Measurements from ENCODE around the gene DOK4.
A peak's percentile ranks its signal among the peaks of the same experiment; 100 is the strongest.
"Not testable (repeated sequence)": the region's sequence is repeated elsewhere in the genome, so short reads cannot be mapped to it uniquely, and the experiment has no call there.

The DOK4 gene

DNA sequence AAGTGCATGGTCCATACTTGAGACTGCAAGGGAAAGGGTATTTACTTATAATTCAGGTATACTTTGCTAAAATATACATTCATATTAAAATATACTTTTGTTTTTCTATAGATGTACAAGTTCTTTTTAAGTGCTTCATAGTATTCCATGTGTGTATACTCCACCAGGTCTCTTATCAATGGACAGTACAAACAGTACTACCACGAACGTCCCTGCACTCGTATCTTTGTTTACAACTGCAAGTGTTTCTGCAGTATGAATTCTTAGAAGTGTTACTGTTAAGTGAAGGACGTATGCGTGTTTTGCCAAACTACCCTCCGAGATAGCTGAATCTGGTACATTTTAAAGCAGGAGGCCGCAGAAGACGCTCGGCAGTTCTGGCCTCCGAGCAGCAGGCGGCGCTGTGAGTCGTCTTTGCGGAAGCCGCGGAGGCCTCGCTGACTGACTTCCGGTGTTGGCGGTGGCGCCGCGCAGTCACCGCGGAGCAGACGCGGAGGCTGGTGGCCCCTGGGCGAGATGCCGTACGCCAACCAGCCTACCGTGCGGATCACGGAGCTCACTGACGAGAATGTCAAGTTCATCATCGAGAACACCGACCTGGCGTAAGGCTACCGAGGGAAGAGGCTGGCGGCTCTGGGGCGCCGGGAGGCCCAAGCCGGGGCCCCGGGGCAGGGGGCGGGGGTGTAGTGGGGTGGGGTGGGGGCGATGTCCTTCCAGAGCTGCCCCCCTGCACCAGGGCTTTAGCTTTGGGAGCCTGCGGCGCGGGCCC is 23.9 kb downstream of the DOK4 start, which contains the start of gene POLR2C:
Gene POLR2C (plus strand): TSS at position 471 of the 769 bp plus-strand sequence. CDS start 46 bp downstream, at position 517.
- TF ChIP-seq, protein P1, sequence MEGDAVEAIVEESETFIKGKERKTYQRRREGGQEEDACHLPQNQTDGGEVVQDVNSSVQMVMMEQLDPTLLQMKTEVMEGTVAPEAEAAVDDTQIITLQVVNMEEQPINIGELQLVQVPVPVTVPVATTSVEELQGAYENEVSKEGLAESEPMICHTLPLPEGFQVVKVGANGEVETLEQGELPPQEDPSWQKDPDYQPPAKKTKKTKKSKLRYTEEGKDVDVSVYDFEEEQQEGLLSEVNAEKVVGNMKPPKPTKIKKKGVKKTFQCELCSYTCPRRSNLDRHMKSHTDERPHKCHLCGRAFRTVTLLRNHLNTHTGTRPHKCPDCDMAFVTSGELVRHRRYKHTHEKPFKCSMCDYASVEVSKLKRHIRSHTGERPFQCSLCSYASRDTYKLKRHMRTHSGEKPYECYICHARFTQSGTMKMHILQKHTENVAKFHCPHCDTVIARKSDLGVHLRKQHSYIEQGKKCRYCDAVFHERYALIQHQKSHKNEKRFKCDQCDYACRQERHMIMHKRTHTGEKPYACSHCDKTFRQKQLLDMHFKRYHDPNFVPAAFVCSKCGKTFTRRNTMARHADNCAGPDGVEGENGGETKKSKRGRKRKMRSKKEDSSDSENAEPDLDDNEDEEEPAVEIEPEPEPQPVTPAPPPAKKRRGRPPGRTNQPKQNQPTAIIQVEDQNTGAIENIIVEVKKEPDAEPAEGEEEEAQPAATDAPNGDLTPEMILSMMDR (IDR thresholded peaks at IDR 0.05; ENCODE audit: low read depth, low read length, missing control alignments): peak; percentile 81
- DNase-seq (ENCODE audit: low read depth): peak; percentile 68
- in situ Hi-C loops (cut with HindIII; ENCODE audit: low sequenced_read_pairs): no loop called here
- H3K4me3 ChIP-seq (ENCODE audit: low read depth, low read length): peak within 1 kb of the TSS; percentile 91

DNA sequence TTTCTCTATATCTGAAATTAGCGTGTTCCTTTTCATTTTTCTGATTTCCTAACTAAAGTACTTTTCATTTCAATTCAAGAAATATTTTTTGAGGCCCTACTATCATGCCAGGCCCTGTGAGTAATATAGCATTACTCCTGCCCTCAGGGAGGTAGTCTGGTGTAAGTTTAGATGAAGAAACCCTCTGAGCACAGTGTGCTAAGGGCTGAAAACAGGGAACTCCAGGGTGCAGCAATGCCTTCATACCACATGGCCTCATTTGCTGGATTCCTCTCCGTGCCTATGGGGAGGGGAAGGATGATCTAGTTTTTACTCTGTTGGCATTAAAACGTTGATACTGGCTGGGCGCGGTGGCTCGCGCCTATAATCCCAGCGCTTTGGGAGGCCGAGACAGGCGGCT is 34.3 kb downstream of the DOK4 start:
- DNase-seq (ENCODE audit: low read depth): no peak
- in situ Hi-C loops (cut with HindIII; ENCODE audit: low sequenced_read_pairs): no loop called here
- H3K4me3 ChIP-seq (ENCODE audit: low read depth, low read length): no peak overlapping the region
- TF ChIP-seq, protein P1 (IDR thresholded peaks at IDR 0.05; ENCODE audit: low read depth, low read length, missing control alignments): no peak

DNA sequence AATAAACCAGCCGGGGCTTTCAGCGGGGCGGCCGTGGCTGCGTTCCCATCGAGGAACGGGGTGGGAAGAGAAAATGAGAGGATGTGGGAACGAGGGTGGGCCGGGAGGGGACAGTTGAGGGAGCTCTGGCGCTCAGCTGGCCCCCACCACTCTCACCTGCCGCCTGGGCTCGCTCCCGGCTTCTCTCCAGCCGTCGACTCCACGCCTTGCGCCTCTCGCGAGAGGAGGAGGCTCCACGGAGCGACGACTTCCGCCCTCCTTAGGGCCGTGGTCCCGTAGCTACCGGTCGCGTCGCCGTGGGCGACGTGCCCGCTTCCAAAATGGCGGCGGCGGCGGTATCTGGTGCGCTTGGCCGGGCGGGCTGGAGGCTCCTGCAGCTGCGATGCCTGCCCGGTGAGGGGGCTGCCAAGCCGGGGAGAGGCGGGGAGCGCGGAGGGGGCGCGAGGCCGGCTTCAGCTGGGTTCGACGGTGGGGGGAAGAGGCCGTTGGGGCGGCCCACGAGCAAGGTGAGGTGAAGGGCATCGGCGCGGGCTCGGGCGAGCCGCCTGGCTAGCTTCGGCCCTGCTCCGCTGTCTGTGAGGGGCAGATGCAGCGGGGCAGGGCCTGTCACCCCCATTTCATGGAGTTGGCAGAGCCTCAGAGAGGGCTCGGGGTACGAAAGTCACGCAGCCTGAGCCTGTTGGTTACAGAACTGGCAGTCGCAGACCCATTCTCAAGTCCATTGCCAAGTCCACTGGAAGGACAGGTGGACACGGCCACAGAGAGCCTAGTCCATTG is 38.9 kb downstream of the DOK4 start, which contains the start of the genes CIAPIN1 and COQ9:
Gene CIAPIN1 (minus strand): TSS at position 200 of the 777 bp plus-strand sequence. CDS start 6,457 bp downstream, outside the sequence.
Gene COQ9 (plus strand): TSS at position 294 of the 777 bp plus-strand sequence. CDS start 27 bp downstream, at position 321.
- peak; percentile 80 for DNase-seq (ENCODE audit: low read depth)
- TF ChIP-seq, protein P1 (IDR thresholded peaks at IDR 0.05; ENCODE audit: low read depth, low read length, missing control alignments): no peak
- in situ Hi-C loops (cut with HindIII; ENCODE audit: low sequenced_read_pairs): no loop called here
- peak within 1 kb of the TSS; percentile 76 for H3K4me3 ChIP-seq (ENCODE audit: low read depth, low read length)

DNA sequence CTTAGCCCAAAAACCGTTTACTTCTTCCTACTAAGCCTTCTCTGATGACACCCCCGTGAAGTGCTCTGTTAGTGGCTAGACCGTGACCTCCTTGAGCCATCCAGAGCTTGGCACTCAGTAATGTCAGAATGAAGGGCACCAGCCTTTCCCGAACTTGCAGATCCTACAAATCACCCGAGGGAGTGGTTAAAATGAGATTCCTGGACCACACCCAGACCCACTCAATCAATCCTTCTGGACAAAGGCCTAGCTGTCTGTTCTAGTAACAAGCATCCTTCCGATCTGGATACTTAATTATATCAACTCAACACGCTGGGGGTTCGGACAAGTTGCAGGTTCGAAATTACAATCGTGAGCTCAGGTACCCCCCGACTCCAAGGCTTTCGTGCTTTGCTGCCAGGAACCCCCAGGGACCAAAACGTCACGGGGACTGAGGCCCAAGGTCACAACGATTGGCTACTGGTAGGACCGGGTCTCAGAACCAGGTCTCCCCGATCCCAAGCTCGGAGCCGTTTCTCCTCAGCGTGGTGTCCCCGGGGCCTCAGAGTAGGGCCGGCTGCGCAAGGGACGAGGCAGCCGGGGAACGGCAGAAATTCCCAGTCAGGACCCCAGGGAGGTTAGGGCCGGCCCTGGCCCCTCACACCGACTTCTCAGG is 39.6 kb downstream of the DOK4 start:
- peak overlapping the region; percentile 76 for H3K4me3 ChIP-seq (ENCODE audit: low read depth, low read length)
- TF ChIP-seq, protein P1 (IDR thresholded peaks at IDR 0.05; ENCODE audit: low read depth, low read length, missing control alignments): no peak
- DNase-seq (ENCODE audit: low read depth): no peak
- in situ Hi-C loops (cut with HindIII; ENCODE audit: low sequenced_read_pairs): no loop called here

DNA sequence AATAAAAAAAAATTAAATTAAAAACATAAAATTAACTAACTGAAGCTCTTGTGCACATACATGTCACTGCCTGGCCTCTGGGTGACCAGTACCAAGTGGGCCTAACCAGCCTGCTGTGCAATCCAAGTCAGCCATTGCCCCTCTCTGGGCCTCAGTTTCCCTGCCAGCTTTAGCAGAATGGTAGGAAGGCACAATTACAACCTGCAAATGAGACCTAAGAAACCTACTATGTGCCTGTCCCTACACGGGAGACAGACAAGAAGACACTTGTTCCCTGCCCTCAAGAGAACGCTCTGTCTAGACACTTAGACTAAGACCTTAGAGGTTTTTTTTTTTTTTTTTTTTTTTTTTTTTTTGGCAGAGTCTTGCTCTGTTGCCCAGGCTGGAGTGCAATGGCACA is 40.8 kb downstream of the DOK4 start:
- TF ChIP-seq, protein P1 (IDR thresholded peaks at IDR 0.05; ENCODE audit: low read depth, low read length, missing control alignments): no peak
- DNase-seq (ENCODE audit: low read depth): no peak
- in situ Hi-C loops (cut with HindIII; ENCODE audit: low sequenced_read_pairs): no loop called here
- H3K4me3 ChIP-seq (ENCODE audit: low read depth, low read length): no peak overlapping the region

DNA sequence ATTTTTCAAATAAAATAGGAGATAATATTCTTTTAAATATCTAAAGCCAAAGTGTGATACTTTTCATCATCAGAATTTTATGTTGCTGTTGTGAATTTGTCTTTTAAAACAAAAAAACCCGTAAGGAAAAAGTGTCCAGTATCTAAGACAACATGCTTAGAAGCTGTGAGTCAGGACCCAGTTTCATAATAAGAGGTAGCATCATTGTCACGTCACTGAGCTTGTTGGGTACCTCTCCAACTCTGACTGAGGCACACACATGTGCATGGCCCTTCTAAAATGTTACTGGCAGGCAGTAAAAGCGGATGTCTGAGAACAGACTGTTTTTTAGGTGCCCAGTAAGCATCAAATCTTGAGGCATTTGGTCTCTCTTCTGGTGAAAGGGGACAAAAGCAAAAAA is 41.6 kb downstream of the DOK4 start:
- in situ Hi-C loops (cut with HindIII; ENCODE audit: low sequenced_read_pairs): no loop called here
- TF ChIP-seq, protein P1 (IDR thresholded peaks at IDR 0.05; ENCODE audit: low read depth, low read length, missing control alignments): no peak

DNA sequence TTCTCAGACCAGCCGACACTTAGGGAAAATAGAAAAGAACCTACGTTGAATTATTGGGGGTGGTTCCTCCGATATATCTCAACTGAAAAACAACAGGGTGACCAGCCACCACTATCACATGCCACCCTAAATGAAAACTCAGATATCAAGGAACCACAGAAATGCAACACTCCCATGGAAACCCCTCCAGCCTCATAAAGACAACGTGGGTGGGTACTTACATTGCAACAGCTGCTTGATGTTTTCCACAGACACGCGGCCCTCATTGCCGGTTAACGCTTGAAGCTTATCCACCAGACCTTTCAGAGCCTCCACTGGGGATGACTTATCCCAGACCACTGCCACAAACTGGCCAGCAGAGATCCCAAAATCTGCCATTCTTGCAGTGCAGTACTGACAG is 45.7 kb downstream of the DOK4 start:
- H3K4me3 ChIP-seq (ENCODE audit: low read depth, low read length); in situ Hi-C loops (cut with HindIII; ENCODE audit: low sequenced_read_pairs); DNase-seq (ENCODE audit: low read depth): not testable (repeated sequence)

More for the DNA sequence above, 41.6 kb downstream of the DOK4 start:
- H3K4me3 ChIP-seq (ENCODE audit: low read depth, low read length): no peak overlapping the region
- DNase-seq (ENCODE audit: low read depth): no peak

DNA sequence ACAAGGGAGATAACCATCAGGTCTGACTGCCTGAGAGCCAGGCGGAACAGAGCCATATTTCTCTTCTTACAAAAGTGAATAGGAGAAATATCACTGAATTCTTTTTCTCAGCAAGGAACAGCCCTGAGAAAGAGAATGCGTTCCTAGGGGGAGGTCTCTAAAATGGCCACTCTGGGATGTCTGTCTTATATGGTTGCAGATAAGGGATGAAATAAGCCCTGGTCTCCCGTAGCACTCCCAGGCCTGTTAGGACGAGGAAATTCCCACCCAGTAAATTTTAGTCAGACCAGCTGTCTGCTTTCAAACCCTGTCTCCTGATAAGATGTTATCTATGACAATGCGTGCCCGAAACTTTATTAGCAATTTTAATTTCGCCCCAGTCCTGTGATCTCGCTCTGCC is 46.3 kb downstream of the DOK4 start:
- DNase-seq (ENCODE audit: low read depth); H3K4me3 ChIP-seq (ENCODE audit: low read depth, low read length); in situ Hi-C loops (cut with HindIII; ENCODE audit: low sequenced_read_pairs): not testable (repeated sequence)
